ENCODE measurements around the gene CARMIL1. TPM values are rescaled to one million over a fixed set of nuclear protein-coding genes. Genes with fewer than 3 reads are reported as not detected.

The CARMIL1 gene
- total and polyA plus RNA-seq, 4 donors, result 22.9 to 41.0 (median 38.4) TPM

DNA sequence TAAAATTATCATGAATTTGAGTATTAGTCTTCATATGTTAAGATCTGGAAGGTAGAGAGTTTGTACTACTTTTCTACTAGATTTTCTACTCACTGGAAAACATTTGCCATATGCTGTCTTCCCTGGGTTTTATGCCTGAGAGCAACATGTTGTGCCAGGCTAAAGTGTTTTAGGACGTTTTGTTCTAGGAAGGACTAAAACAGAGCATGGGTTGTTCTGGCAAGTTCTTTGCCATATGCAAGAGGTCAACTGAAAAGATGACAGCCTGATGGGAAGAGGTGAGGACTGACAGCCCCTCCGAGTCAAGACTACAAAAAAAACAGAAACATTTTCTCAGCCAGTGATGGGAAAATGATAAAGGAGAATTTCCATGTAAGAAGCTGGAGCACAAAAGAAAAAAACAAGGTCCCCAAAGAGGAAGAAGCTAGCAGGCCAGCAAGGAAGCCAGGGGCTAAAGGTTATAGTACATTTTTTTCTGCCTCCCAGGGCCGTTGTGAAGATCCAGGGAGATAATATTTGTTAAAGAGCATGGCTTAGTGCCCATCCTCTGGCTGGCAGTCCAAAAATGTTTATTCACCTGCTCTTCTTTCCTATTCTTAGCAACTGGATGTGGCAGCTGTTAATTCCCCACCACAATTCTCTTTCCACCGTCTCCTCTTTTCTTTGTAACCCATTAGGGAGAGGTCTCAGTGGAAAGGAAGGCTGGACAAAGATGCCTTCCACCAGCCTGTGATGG lies 380.6 kb downstream of the CARMIL1 start:
- no peaks in the 10 kb centered on the region for H3K9me3 ChIP-seq (ENCODE audit: control insufficient read depth, insufficient read depth, low read length)
- no peak overlapping the region for H3K4me3 ChIP-seq (ENCODE audit: low read depth, low read length)
- no peak for DNase-seq (ENCODE audit: low read depth in 4 of 6, low spot score in 6 of 6)
- H3K27me3 ChIP-seq (ENCODE audit: control insufficient read depth, insufficient read depth, low read length), result no peaks in the 10 kb centered on the region
- WGBS (ENCODE audit: insufficient coverage), result 20% methylated on average over 1 of the region's 4 CpGs
- H3K4me1 ChIP-seq (ENCODE audit: control insufficient read depth, insufficient read depth, low read length), result no peaks in the 10 kb centered on the region
- no peaks in the 10 kb centered on the region for H3K36me3 ChIP-seq (ENCODE audit: control insufficient read depth, insufficient read depth, low read length)
- no peak overlapping the region for H3K27ac ChIP-seq (ENCODE audit: low read depth, low read length)

DNA sequence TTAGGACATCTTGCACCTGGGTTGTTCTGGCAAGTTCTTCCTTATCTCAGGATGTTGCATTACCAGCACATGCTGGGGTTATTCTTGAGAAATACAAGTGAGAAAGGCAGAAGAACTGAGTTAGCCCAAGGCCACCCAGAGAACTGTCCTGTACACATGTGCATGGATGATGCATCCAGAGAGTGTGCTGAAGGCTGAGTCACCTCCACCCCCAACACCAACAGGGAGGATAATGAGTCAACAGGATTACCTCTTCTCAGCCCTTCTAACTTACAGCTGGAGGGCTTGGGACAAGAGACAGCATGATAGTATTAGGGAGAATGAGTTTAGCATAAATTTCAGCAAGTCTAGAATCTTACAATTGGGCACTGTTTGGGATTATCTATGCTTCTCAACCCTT lies 381.3 kb downstream of the CARMIL1 start:
- Histone ChIP-seq H3K27ac (ENCODE audit: low read depth, low read length) (no peak overlapping the region), H3K27me3 (ENCODE audit: control insufficient read depth, insufficient read depth, low read length) (no peaks in the 10 kb centered on the region), H3K9me3 (ENCODE audit: control insufficient read depth, insufficient read depth, low read length) (no peaks in the 10 kb centered on the region), H3K4me3 (ENCODE audit: low read depth, low read length) (no peak overlapping the region), H3K4me1 (ENCODE audit: control insufficient read depth, insufficient read depth, low read length) (no peaks in the 10 kb centered on the region), H3K36me3 (ENCODE audit: control insufficient read depth, insufficient read depth, low read length) (no peaks in the 10 kb centered on the region)
- DNase-seq (ENCODE audit: low read depth in 4 of 6, low spot score in 6 of 6), result no peak

GRCh38 chr6:25661129-25661779 lies 382.1 kb downstream of the CARMIL1 start:
- H3K4me1 ChIP-seq (ENCODE audit: control insufficient read depth, insufficient read depth, low read length), result no peaks in the 10 kb centered on the region
- no peak for DNase-seq (ENCODE audit: low read depth in 4 of 6, low spot score in 6 of 6)
- no peaks in the 10 kb centered on the region for H3K27me3 ChIP-seq (ENCODE audit: control insufficient read depth, insufficient read depth, low read length)
- WGBS (ENCODE audit: insufficient coverage), result 100% methylated on average over 1 of the region's 5 CpGs
- H3K9me3 ChIP-seq (ENCODE audit: control insufficient read depth, insufficient read depth, low read length), result no peaks in the 10 kb centered on the region
- no peaks in the 10 kb centered on the region for H3K36me3 ChIP-seq (ENCODE audit: control insufficient read depth, insufficient read depth, low read length)
- no peak overlapping the region for H3K4me3 ChIP-seq (ENCODE audit: low read depth, low read length)
- H3K27ac ChIP-seq (ENCODE audit: low read depth, low read length), result no peak overlapping the region

DNA sequence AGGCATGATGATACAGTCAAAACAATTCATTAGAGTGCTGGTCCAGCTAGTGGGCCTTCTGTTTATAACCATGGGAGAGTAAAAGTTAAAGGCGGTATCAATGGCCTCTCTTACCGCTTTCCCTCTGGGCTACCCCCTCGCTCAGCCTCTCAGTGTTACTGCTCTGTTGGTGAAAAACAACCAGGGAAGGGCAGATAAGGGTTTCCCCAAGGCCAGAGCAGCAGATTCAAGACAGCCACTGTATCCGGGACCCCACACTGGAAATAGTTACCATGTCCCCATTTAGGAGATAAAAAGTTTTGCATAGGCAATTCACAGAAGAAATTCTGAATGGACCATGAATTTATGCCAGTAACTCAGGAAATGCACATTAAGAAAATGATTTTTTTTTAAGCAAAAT lies 386.3 kb downstream of the CARMIL1 start:
- Histone ChIP-seq H3K27ac (ENCODE audit: low read depth, low read length) (no peak overlapping the region), H3K9me3 (ENCODE audit: control insufficient read depth, insufficient read depth, low read length) (no peaks in the 10 kb centered on the region), H3K27me3 (ENCODE audit: control insufficient read depth, insufficient read depth, low read length) (no peaks in the 10 kb centered on the region), H3K4me1 (ENCODE audit: control insufficient read depth, insufficient read depth, low read length) (no peaks in the 10 kb centered on the region), H3K4me3 (ENCODE audit: low read depth, low read length) (no peak overlapping the region), H3K36me3 (ENCODE audit: control insufficient read depth, insufficient read depth, low read length) (no peaks in the 10 kb centered on the region)
- WGBS (ENCODE audit: insufficient coverage), result 87% methylated on average over 2 of the region's 4 CpGs
- no peak for DNase-seq (ENCODE audit: low read depth in 4 of 6, low spot score in 6 of 6)

DNA sequence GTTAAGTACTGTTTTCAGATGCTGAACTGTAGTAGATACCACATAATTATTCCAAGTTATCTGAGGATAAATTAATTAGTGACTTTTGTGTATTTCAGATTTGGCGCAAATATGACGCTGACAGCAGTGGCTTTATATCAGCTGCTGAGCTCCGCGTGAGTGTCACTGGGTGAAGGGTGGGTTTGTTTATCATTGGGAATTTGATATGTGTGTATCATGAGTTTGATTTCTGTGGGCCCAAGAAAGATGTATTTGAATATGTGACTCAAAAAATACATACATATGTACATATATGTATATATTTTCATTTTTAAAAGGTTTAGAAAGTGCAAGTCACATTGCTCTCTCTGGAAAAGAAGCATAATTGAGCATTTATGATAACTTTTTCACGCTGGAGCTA lies 390.2 kb downstream of the CARMIL1 start:
- no peaks in the 10 kb centered on the region for H3K4me1 ChIP-seq (ENCODE audit: control insufficient read depth, insufficient read depth, low read length)
- H3K36me3 ChIP-seq (ENCODE audit: control insufficient read depth, insufficient read depth, low read length), result no peaks in the 10 kb centered on the region
- H3K27me3 ChIP-seq (ENCODE audit: control insufficient read depth, insufficient read depth, low read length), result no peaks in the 10 kb centered on the region
- no peak overlapping the region for H3K27ac ChIP-seq (ENCODE audit: low read depth, low read length)
- DNase-seq (ENCODE audit: low read depth in 4 of 6, low spot score in 6 of 6), result no peak
- no peak overlapping the region for H3K4me3 ChIP-seq (ENCODE audit: low read depth, low read length)
- no peaks in the 10 kb centered on the region for H3K9me3 ChIP-seq (ENCODE audit: control insufficient read depth, insufficient read depth, low read length)
- WGBS (ENCODE audit: insufficient coverage), result 50% methylated on average over 1 of the region's 5 CpGs

Small RNA genes within 50 kb of the gene (small RNA-seq; reads per million reads assigned to genes)
- gene RF00019 (ENCODE audit: low replicate concordance) (not detected), gene RNU6-987P (ENCODE audit: low replicate concordance) (not detected)
